ENCODE results near the gene PSMD4.

DNA sequence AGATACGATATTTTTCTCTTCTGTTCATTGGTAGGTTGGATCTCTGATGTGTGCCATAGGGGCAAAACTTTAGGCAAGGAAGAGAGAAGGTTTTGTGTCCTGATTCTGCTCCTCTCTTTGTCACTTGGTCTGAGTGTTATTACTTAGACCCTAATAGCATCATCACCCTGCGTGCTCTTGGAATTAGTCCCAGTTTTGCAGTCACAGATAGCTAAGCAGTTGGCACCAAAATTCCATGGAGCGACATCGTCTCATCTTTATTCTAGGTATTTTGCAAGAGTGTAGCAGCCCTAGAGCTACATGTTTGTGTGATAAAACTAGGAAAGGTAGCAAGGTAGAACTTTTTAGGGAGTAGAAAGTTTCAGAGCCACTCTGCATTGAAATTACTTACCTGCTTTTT, 32.4 kb upstream of the PSMD4 start:
- TF ChIP-seq ZNF565 (CRISPR knock-in tag; conservative IDR thresholded peaks at IDR 0.05; ENCODE audit: low read depth) (no peak), SNAI2 (CRISPR knock-in tag; IDR thresholded peaks at IDR 0.05) (no peak), POU6F1 (CRISPR knock-in tag; IDR thresholded peaks at IDR 0.05; ENCODE audit: borderline replicate concordance, low read depth) (no peak), PATZ1 (CRISPR knock-in tag; IDR thresholded peaks at IDR 0.05; ENCODE audit: borderline replicate concordance) (no peak), ESRRG (CRISPR knock-in tag; IDR thresholded peaks at IDR 0.05) (no peak), ZFP30 (CRISPR knock-in tag; IDR thresholded peaks at IDR 0.05) (no peak), BACH2 (CRISPR knock-in tag; IDR thresholded peaks at IDR 0.05; ENCODE audit: borderline replicate concordance) (no peak), ARNTL (CRISPR knock-in tag; IDR thresholded peaks at IDR 0.05; ENCODE audit: borderline replicate concordance, low read depth) (no peak), PPARA (CRISPR knock-in tag; IDR thresholded peaks at IDR 0.05; ENCODE audit: borderline replicate concordance) (no peak), CSRNP3 (CRISPR knock-in tag; IDR thresholded peaks at IDR 0.05) (no peak)
- TF ChIP-seq, protein P1, sequence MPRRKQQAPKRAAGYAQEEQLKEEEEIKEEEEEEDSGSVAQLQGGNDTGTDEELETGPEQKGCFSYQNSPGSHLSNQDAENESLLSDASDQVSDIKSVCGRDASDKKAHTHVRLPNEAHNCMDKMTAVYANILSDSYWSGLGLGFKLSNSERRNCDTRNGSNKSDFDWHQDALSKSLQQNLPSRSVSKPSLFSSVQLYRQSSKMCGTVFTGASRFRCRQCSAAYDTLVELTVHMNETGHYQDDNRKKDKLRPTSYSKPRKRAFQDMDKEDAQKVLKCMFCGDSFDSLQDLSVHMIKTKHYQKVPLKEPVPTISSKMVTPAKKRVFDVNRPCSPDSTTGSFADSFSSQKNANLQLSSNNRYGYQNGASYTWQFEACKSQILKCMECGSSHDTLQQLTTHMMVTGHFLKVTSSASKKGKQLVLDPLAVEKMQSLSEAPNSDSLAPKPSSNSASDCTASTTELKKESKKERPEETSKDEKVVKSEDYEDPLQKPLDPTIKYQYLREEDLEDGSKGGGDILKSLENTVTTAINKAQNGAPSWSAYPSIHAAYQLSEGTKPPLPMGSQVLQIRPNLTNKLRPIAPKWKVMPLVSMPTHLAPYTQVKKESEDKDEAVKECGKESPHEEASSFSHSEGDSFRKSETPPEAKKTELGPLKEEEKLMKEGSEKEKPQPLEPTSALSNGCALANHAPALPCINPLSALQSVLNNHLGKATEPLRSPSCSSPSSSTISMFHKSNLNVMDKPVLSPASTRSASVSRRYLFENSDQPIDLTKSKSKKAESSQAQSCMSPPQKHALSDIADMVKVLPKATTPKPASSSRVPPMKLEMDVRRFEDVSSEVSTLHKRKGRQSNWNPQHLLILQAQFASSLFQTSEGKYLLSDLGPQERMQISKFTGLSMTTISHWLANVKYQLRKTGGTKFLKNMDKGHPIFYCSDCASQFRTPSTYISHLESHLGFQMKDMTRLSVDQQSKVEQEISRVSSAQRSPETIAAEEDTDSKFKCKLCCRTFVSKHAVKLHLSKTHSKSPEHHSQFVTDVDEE (CRISPR knock-in tag; IDR thresholded peaks at IDR 0.05), result no peak
- TF ChIP-seq, protein P2, sequence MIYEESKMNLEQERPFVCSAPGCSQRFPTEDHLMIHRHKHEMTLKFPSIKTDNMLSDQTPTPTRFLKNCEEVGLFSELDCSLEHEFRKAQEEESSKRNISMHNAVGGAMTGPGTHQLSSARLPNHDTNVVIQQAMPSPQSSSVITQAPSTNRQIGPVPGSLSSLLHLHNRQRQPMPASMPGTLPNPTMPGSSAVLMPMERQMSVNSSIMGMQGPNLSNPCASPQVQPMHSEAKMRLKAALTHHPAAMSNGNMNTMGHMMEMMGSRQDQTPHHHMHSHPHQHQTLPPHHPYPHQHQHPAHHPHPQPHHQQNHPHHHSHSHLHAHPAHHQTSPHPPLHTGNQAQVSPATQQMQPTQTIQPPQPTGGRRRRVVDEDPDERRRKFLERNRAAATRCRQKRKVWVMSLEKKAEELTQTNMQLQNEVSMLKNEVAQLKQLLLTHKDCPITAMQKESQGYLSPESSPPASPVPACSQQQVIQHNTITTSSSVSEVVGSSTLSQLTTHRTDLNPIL (CRISPR knock-in tag; IDR thresholded peaks at IDR 0.05; ENCODE audit: low read depth), result no peak

Data from SK-N-SH treated with all-trans-retinoic acid at 6 μM for 48 hours (cell line).